ENCODE data around the gene HRH2.
"Not testable (repeated sequence)": the region's sequence is repeated elsewhere in the genome, so short reads cannot be mapped to it uniquely, and the experiment has no call there.

HRH2 gene

GRCh38 chr5:175711472-175712312 is 53.8 kb downstream of the HRH2 start:
- no peak for DNase-seq (ENCODE audit: low read depth in 1 of 2, low spot score in 1 of 2)

- DNase-seq (ENCODE audit: low read depth in 1 of 2, low spot score in 1 of 2): no peak
Measured at GRCh38 chr5:175712313-175712680, 54.4 kb downstream of the HRH2 start.

GRCh38 chr5:175712681-175713085 is 54.8 kb downstream of the HRH2 start:
- DNase-seq (ENCODE audit: low read depth in 1 of 2, low spot score in 1 of 2): no peak

GRCh38 chr5:175713930-175714329 is 56.1 kb downstream of the HRH2 start:
- DNase-seq (ENCODE audit: low read depth in 1 of 2, low spot score in 1 of 2): no peak

GRCh38 chr5:175714479-175715085 is 56.7 kb downstream of the HRH2 start:
- no peak for DNase-seq (ENCODE audit: low read depth in 1 of 2, low spot score in 1 of 2)

GRCh38 chr5:175715627-175716522 is 58.0 kb downstream of the HRH2 start:
- no peak for DNase-seq (ENCODE audit: low read depth in 1 of 2, low spot score in 1 of 2)

- no peak for DNase-seq (ENCODE audit: low read depth in 1 of 2, low spot score in 1 of 2)
Measured at GRCh38 chr5:175717837-175718236, 60.0 kb downstream of the HRH2 start.

- peak; percentile 62 to 64 for DNase-seq (ENCODE audit: low read depth in 1 of 2, low spot score in 1 of 2)
Measured at GRCh38 chr5:175718401-175719108, 60.7 kb downstream of the HRH2 start.

- not testable (repeated sequence) for DNase-seq (ENCODE audit: low read depth in 1 of 2, low spot score in 1 of 2)
Measured at GRCh38 chr5:175719109-175719432, 61.2 kb downstream of the HRH2 start.

GRCh38 chr5:175724314-175725275 is 66.7 kb downstream of the HRH2 start:
- DNase-seq (ENCODE audit: low read depth in 1 of 2, low spot score in 1 of 2): no peak

GRCh38 chr5:175728316-175728715 is 70.4 kb downstream of the HRH2 start:
- DNase-seq (ENCODE audit: low read depth in 1 of 2, low spot score in 1 of 2): no peak

- DNase-seq (ENCODE audit: low read depth in 1 of 2, low spot score in 1 of 2): no peak
Measured at GRCh38 chr5:175728885-175729828, 71.3 kb downstream of the HRH2 start.

GRCh38 chr5:175729829-175730277 is 72.0 kb downstream of the HRH2 start:
- DNase-seq (ENCODE audit: low read depth in 1 of 2, low spot score in 1 of 2): peak; percentile 92 to 95

- DNase-seq (ENCODE audit: low read depth in 1 of 2, low spot score in 1 of 2): no peak
Measured at GRCh38 chr5:175731172-175731571, 73.3 kb downstream of the HRH2 start.

- DNase-seq (ENCODE audit: low read depth in 1 of 2, low spot score in 1 of 2): no peak
Measured at GRCh38 chr5:175731756-175732465, 74.0 kb downstream of the HRH2 start.

GRCh38 chr5:175733017-175733416 is 75.1 kb downstream of the HRH2 start:
- no peak for DNase-seq (ENCODE audit: low read depth in 1 of 2, low spot score in 1 of 2)

- no peak for DNase-seq (ENCODE audit: low read depth in 1 of 2, low spot score in 1 of 2)
Measured at GRCh38 chr5:175734016-175734415, 76.1 kb downstream of the HRH2 start.

GRCh38 chr5:175734501-175734900 is 76.6 kb downstream of the HRH2 start:
- DNase-seq (ENCODE audit: low read depth in 1 of 2, low spot score in 1 of 2): no peak

Data from activated CD4-positive, alpha-beta T cell treated with anti-CD3 and anti-CD28 coated beads, Interleukin-2, amount 50 U/mL, for 24 hours (primary cell).